Stimulated activated CD4-positive, alpha-beta T cell treated with anti-CD3 and anti-CD28 coated beads, Interleukin-4, amount 100 ng/mL, for 24 hours (primary cell): ENCODE data around the gene XYLT2.

Experiments
- DNase-seq: peaks from one replicate; pipeline ENCODE4 v3.0.0-alpha.2; 2020

Gene XYLT2

GRCh38 chr17:50365649-50366393 is 19.9 kb downstream of the XYLT2 start:
- no peak for DNase-seq

DNA sequence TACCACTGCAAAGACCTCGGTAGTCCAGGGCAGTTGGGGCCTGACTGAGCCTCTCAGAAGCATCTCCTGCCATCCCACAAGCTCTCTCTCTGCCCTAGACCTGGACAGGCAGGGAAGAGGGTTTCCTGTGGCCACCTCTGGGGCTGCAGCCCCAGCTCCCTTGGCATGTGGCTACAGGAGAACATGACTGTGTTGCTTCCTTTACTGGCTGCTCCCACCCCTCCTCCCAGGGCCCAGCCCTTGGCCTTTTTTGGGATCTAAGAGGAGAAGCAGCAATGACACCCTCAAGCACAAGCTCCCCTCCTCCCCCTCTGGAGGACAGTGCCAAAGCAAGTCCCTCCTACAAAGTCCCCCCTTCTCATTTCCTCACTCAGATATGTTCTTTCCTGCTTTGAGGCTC is 21.5 kb downstream of the XYLT2 start:
- DNase-seq, result no peak

- DNase-seq, result no peak
These were observed 24.1 kb downstream of the XYLT2 start for GRCh38 chr17:50370052-50370451.

DNA sequence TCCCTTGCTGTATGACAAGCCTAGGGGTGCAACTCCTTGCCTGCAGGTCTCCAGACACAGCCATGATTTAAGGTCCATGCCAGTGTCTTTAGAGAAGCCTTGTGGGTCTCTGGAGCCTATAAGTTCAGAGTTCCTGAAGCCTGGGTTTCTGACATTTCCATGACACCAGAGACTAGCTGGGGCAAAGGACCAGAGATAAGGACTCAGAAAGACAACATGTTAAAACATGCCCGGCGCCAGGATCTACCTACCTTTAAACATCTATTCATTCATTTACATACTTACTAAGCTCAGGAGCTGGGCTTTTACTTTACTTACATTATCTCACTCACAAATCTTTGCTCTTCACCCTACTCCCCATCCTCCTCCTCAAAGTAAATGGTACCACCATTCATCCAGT is 25.6 kb downstream of the XYLT2 start:
- no peak for DNase-seq

- DNase-seq, result no peak
These were observed 26.4 kb downstream of the XYLT2 start for GRCh38 chr17:50372222-50372757.

DNA sequence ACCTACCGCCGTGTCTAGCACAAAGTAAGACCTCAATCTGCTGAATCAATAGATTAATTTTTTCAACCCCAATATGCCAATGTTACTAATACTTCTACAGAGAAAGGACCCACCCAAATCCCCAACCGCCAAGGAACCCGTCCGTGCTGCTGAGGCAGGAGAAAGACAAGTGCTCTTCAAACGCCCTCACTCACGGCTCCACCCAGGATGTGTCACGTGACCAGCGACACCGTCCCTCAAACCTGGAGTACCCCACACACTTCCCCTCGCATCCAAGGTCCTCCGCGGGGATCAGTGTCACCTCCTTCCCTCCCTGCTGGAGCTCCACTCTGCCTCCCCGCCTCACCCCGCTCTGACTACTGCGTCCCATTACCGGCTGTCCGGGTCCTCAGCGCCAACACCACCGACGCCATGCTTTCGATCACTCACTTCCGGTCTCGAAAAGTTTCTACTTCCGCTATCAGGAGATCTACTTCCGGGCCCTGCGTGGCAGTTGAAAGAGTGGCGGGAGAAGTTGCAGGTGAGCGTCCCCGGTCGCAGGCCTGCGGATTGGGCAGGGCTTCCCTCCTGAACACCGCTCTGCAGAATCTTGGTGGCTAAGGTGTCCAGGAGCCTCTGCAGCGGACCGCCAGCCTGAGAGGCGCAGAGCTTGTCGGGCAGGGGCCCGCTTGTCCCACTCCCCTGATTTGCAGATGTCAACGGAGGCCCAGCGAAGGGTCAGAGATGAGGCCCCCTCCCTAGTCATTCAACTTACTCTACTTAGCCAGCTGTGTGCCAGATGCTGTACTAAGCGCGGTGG is 27.0 kb downstream of the XYLT2 start, which contains the start of the genes EME1 and MRPL27:
Gene EME1 (plus strand): TSS at position 472 of the 799 bp plus-strand sequence. CDS start 1,980 bp downstream, outside the sequence.
Gene MRPL27 (minus strand): TSS at position 427 of the 799 bp plus-strand sequence. CDS start 14 bp downstream, at position 413.
- peak; percentile 87 for DNase-seq

GRCh38 chr17:50373705-50374104 is 27.8 kb downstream of the XYLT2 start:
- no peak for DNase-seq

GRCh38 chr17:50375858-50376538 is 30.1 kb downstream of the XYLT2 start:
- DNase-seq, result no peak

GRCh38 chr17:50379351-50380132 is 33.6 kb downstream of the XYLT2 start:
- DNase-seq, result no peak

DNA sequence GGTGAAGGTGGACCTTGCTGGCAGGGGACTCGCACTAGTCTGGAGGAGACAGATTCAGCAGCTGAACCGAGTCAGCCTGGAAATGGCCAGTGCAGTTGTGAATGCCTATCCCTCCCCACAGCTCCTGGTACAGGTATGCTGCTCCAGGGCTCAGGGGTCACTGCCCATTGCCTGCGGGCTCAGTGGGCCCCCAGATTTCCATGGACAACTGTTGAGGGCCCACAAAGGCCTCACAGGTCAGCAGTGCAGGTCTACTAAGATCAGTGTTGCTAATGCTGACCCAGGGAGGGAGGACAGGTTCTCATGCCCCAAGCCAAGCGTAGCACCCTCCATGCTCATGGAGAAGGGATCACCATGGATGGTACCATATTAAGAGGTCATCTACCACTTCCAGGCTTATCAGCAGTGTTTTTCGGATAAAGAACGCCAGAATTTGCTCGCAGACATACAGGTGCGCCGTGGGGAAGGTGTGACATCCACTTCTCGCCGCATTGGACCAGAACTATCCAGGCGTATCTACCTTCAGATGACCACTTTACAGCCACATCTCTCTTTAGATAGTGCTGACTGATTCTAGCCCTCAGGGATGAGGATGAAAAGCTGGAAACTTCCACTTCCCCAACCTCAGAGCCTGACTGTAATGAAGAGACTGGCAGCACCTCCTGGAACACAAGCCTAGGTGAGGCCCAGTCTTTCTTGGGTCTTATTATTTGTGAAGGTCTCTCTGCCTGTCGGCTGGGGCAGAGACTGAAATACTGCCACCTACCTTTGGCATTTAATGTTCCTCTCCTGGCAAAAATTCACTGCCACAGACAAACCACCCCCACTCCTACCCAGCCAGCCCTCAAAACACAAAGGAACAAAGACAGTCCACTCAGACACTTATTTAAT is 34.7 kb downstream of the XYLT2 start:
- DNase-seq, result no peak

- no peak for DNase-seq
These were observed 35.4 kb downstream of the XYLT2 start for GRCh38 chr17:50381260-50381815.

GRCh38 chr17:50381920-50382319 is 36.0 kb downstream of the XYLT2 start:
- DNase-seq, result no peak

GRCh38 chr17:50382931-50383330 is 37.0 kb downstream of the XYLT2 start:
- DNase-seq, result no peak

GRCh38 chr17:50386510-50386909 is 40.6 kb downstream of the XYLT2 start:
- DNase-seq, result no peak

GRCh38 chr17:50388728-50389127 is 42.8 kb downstream of the XYLT2 start:
- no peak for DNase-seq

DNA sequence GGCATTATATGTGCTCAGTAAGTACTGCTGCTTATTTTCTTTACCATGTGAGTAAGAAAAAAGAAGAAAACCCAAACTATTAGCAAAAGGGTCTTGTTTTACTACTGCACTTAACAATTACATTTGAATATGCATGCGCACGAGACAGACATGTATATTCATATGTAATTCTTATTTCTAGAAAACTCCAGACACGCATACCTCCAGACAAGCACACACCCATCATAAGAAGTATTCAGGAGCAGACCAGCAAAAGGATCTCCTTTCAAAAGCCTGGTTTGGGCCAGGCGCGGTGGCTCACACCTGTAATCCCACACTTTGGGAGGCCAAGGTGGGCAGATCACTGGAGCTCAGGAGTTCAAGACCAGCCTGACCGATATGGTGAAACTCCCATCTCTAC is 43.6 kb downstream of the XYLT2 start:
- DNase-seq, result no peak

- DNase-seq, result no peak
These were observed 46.7 kb downstream of the XYLT2 start for GRCh38 chr17:50392621-50393020.

- no peak for DNase-seq
These were observed 47.8 kb downstream of the XYLT2 start for GRCh38 chr17:50393700-50394099.

- DNase-seq, result no peak
These were observed 48.8 kb downstream of the XYLT2 start for GRCh38 chr17:50394711-50395110.

- peak; percentile 40 for DNase-seq
These were observed 50.6 kb downstream of the XYLT2 start for GRCh38 chr17:50396261-50397110.
